ENCODE data around the gene ARID2.

- TF ChIP-seq, protein P1, sequence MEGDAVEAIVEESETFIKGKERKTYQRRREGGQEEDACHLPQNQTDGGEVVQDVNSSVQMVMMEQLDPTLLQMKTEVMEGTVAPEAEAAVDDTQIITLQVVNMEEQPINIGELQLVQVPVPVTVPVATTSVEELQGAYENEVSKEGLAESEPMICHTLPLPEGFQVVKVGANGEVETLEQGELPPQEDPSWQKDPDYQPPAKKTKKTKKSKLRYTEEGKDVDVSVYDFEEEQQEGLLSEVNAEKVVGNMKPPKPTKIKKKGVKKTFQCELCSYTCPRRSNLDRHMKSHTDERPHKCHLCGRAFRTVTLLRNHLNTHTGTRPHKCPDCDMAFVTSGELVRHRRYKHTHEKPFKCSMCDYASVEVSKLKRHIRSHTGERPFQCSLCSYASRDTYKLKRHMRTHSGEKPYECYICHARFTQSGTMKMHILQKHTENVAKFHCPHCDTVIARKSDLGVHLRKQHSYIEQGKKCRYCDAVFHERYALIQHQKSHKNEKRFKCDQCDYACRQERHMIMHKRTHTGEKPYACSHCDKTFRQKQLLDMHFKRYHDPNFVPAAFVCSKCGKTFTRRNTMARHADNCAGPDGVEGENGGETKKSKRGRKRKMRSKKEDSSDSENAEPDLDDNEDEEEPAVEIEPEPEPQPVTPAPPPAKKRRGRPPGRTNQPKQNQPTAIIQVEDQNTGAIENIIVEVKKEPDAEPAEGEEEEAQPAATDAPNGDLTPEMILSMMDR (IDR thresholded peaks at IDR 0.05): no peak
- no peak for TF ChIP-seq ZFX (IDR thresholded peaks at IDR 0.05; ENCODE audit: borderline replicate concordance)
Observed at GRCh38 chr12:45863332-45863731, 133.8 kb downstream of the ARID2 start.

All from 22Rv1 (cell line).